Measurements from ENCODE around the gene MRPL36. TPM values are rescaled to one million over a fixed set of nuclear protein-coding genes. Genes with fewer than 3 reads are reported as not detected.

MRPL36 gene
- total and polyA plus RNA-seq, 12 donors = 43.4 to 126 (median 49.8) TPM

DNA sequence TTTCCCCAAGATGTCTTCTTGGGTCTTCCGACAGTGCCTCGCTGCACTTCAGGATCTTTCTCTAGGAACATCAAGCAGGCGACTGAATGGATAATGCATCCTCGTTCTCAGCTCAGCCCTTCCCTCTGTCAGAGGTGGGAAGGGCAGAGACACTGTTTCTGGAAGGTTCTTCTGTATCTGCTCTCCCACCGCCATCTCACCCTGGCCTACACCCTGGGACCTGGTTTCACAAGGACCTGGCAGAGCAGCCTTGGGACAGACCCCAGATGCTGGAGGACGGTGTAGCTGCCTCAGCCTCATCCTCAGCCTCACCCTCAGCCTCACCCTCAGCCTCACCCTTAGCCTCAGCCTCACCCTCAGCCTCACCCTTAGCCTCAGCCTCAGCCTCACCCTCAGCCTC, 18.5 kb downstream of the MRPL36 start:
- Histone ChIP-seq H3K36me3 (no peaks in the 10 kb centered on the region), H3K4me1 (no peaks in the 10 kb centered on the region), H3K27me3 (peaks cover 0 to 6% (median 0%) of the 10 kb centered on the region in 7 donors), H3K27ac (no peak overlapping the region), H3K4me3 (no peak overlapping the region), H3K9me3 (no peaks in the 10 kb centered on the region)
- TF ChIP-seq CTCF (IDR thresholded peaks at IDR 0.05) = no peak
- WGBS, 2 donors = 87 to 91% methylated on average over 6 of the region's 6 CpGs
- intact Hi-C loops (cut with DNase I) = no loop called here
- ATAC-seq (no peak), DNase-seq (no peak)

- H3K9me3 ChIP-seq = peaks cover 0 to 3% (median 0%) of the 10 kb centered on the region in 11 donors
- peaks cover 0 to 5% (median 0%) of the 10 kb centered on the region in 7 donors for H3K27me3 ChIP-seq
- WGBS, 2 donors = 54 to 61% methylated on average over 6 of the region's 6 CpGs
- no peak for TF ChIP-seq CTCF (IDR thresholded peaks at IDR 0.05)
- DNase-seq = no peak
- H3K27ac ChIP-seq = no peak overlapping the region
- intact Hi-C loops (cut with DNase I) = no loop called here
- no peak for ATAC-seq
- H3K4me3 ChIP-seq = no peak overlapping the region
- no peaks in the 10 kb centered on the region for H3K36me3 ChIP-seq
- no peaks in the 10 kb centered on the region for H3K4me1 ChIP-seq
Measured at GRCh38 chr5:1780614-1780930, 19.1 kb downstream of the MRPL36 start.

GRCh38 chr5:1779782-1780613, 19.6 kb downstream of the MRPL36 start:
- intact Hi-C loops (cut with DNase I) = no loop called here
- Histone ChIP-seq H3K9me3 (peaks cover 0 to 9% (median 0%) of the 10 kb centered on the region in 11 donors), H3K36me3 (no peaks in the 10 kb centered on the region), H3K4me1 (no peaks in the 10 kb centered on the region), H3K27me3 (peaks cover 0 to 5% (median 0%) of the 10 kb centered on the region in 7 donors), H3K4me3 (no peak overlapping the region), H3K27ac (no peak overlapping the region)
- 81 to 85% methylated on average over 19 to 20 of the region's 20 CpGs for WGBS, 2 donors
- ATAC-seq (no peak), DNase-seq (no peak)
- no peak for TF ChIP-seq CTCF (IDR thresholded peaks at IDR 0.05)

DNA sequence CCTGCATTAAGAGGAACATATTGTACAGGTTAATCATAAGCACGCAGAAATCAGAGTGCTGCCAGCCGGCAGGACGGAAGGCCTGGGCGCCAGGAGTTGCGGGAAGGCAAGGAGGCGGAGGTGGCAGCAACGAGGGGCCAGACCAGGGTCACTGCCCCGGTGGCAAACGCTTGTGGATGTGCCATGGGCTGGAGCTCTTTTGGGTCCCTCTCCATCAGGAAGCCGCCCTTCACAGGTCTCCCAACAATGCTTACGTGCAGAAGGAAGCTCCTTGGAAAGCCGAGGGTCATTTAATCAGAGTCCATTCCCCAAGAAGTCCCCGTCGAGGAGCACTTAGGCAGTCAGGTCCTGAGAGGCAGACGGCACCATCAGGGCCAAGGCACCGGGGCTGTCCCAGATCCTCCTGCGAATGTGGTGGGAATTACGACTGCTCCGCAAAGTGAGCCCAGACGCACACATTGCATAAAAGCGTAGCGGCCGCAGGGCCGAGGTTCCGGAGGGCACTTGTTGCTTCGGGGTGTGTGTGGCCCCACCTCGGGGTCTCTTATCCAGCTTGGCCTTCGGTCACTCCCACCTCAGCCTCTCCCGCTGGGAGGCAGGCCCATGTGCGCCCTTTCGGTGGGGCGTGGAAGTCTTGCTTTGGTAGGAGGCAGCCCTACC, 20.5 kb downstream of the MRPL36 start:
- WGBS, 2 donors = 88 to 89% methylated on average over 32 of the region's 32 CpGs
- intact Hi-C loops (cut with DNase I) = no loop called here
- no peak overlapping the region for H3K27ac ChIP-seq
- H3K27me3 ChIP-seq = peaks cover 0 to 2% (median 0%) of the 10 kb centered on the region in 7 donors
- TF ChIP-seq CTCF (IDR thresholded peaks at IDR 0.05) = no peak
- no peaks in the 10 kb centered on the region for H3K4me1 ChIP-seq
- no peaks in the 10 kb centered on the region for H3K36me3 ChIP-seq
- DNase-seq (no peak), ATAC-seq (no peak)
- H3K4me3 ChIP-seq = no peak overlapping the region
- peaks cover 0 to 11% (median 0%) of the 10 kb centered on the region in 11 donors for H3K9me3 ChIP-seq

All from heart right ventricle (tissue), 16 donors.